ENCODE data around the gene ST6GAL2.

DNA sequence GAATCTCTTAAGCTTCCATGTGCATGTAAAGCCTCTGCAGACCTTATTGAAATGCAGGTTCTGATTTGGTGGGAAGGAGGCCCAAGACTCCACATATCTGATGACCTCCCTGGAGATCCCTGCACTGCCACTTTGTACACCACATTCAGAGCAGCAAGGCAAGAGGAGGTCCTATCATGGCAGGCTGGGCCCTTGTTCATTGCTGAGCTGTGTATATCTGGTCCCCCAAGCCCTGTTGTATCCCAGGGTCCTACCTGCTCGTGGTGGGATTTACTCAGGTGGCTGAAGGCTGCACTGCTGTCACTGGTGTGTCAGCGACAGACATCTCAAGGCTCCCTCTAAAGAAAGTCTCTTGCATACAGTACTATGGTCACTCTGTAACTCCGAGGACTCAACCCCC, 114.2 kb downstream of the ST6GAL2 start:
- TF ChIP-seq, protein P1, sequence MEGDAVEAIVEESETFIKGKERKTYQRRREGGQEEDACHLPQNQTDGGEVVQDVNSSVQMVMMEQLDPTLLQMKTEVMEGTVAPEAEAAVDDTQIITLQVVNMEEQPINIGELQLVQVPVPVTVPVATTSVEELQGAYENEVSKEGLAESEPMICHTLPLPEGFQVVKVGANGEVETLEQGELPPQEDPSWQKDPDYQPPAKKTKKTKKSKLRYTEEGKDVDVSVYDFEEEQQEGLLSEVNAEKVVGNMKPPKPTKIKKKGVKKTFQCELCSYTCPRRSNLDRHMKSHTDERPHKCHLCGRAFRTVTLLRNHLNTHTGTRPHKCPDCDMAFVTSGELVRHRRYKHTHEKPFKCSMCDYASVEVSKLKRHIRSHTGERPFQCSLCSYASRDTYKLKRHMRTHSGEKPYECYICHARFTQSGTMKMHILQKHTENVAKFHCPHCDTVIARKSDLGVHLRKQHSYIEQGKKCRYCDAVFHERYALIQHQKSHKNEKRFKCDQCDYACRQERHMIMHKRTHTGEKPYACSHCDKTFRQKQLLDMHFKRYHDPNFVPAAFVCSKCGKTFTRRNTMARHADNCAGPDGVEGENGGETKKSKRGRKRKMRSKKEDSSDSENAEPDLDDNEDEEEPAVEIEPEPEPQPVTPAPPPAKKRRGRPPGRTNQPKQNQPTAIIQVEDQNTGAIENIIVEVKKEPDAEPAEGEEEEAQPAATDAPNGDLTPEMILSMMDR (IDR thresholded peaks at IDR 0.05) = no peak
- TF ChIP-seq POLR2A (IDR thresholded peaks at IDR 0.05) (no peak), POLR2AphosphoS5 (IDR thresholded peaks at IDR 0.05) (no peak)
